B cell (primary cell): ENCODE data around the gene PIK3R2. TPM values are rescaled to one million over a fixed set of nuclear protein-coding genes. Genes with fewer than 3 reads are reported as not detected.

Experiments used
- ATAC-seq: fragments of 200-7000 bp; cut with Tn5 transposase; one replicate; pipeline ENCODE4 v1.10.0; 2021; ENCODE audit warnings: low read depth, mild to moderate bottlenecking, moderate number of reproducible peaks, moderate library complexity
- CTCF ChIA-PET: fragments of 350-600 bp; sonication (Branson Sonifier 250); formaldehyde crosslinking; loops from one replicate; lab custom pipeline; 2021; ENCODE audit warnings: antibody characterized with exemption, inconsistent platforms; lab: Charles Lee
- POLR2A ChIA-PET: fragments of 350-600 bp; sonication (Branson Sonifier 250); formaldehyde crosslinking; loops from one replicate; lab custom pipeline; 2021; ENCODE audit warnings: antibody characterized with exemption; lab: Charles Lee
- DNase-seq: peaks from one replicate; pipeline ENCODE4 v3.0.0; 2013
- H2AFZ ChIP-seq: 2 replicates; pipeline ENCODE4 v1.6.1; 2012; ENCODE audit warnings: mild to moderate bottlenecking, low read depth, low read length; ENCODE audit not compliant: insufficient read depth, poor library complexity, severe bottlenecking
- H3K27ac ChIP-seq, 2 donors: 1 replicate in 1 of 2; 2 replicates in 1 of 2; pipeline ENCODE4 v1.5.1; 2012 to 2013; ENCODE audit warnings: low read length in 2 of 2, mild to moderate bottlenecking in 2 of 2, moderate library complexity in 1 of 2
- H3K27me3 ChIP-seq, 4 experiments: fragments of 200-600 bp in 1 of 4; sonication (generic) in 1 of 4; replicated peaks in 1 of 4; 1 replicate in 2 of 4; 2 replicates in 2 of 4; pipeline versions ENCODE4 v1.6.1 to v1.7.0; 2013 to 2016; ENCODE audit warnings: low read length in 3 of 4, mild to moderate bottlenecking in 2 of 4, mixed read lengths in 1 of 4, moderate library complexity in 1 of 4; ENCODE audit not compliant: insufficient read depth in 4 of 4, control insufficient read depth in 3 of 4; ENCODE audit errors: control extremely low read depth in 1 of 4
- H3K36me3 ChIP-seq, 2 experiments: replicated peaks in 1 of 2; 1 replicate in 1 of 2; 2 replicates in 1 of 2; pipeline versions ENCODE4 v1.6.1 to v1.7.1; 2013; ENCODE audit warnings: low read length in 1 of 2; ENCODE audit not compliant: insufficient read depth in 2 of 2, control insufficient read depth in 1 of 2; ENCODE audit errors: control extremely low read depth in 1 of 2, extremely low read depth in 1 of 2
- H3K4me1 ChIP-seq, 2 donors: fragments of 200-600 bp in 1 of 2; sonication (generic) in 1 of 2; 1 replicate in 1 of 2; 2 replicates in 1 of 2; pipeline versions ENCODE4 v1.5.1 to v1.6.1; 2013 to 2017; ENCODE audit warnings: low read length in 2 of 2; ENCODE audit not compliant: control insufficient read depth in 2 of 2, insufficient read depth in 2 of 2
- H3K4me2 ChIP-seq: replicated peaks from 2 replicates; pipeline ENCODE3; 2012; ENCODE audit warnings: mild to moderate bottlenecking, low read depth, low read length; ENCODE audit not compliant: poor library complexity, severe bottlenecking
- H3K4me3 ChIP-seq, 5 experiments: fragments of 200-600 bp in 1 of 5; sonication (generic) in 1 of 5; 1 replicate in 3 of 5; 2 replicates in 2 of 5; pipeline versions ENCODE4 v1.5.1 to v1.7.0; 2011 to 2016; ENCODE audit warnings: low read length in 4 of 5, mild to moderate bottlenecking in 4 of 5, low read depth in 2 of 5, control low read depth in 1 of 5, moderate library complexity in 1 of 5; ENCODE audit not compliant: insufficient read depth in 1 of 5; ENCODE audit errors: control extremely low read depth in 1 of 5, extremely low read depth in 1 of 5
- H3K79me2 ChIP-seq: fragments of 200-600 bp; sonication (generic); one replicate; pipeline ENCODE4 v1.6.0; 2016; ENCODE audit warnings: low read length; ENCODE audit not compliant: control insufficient read depth, insufficient read depth
- H3K9ac ChIP-seq: fragments of 200-600 bp; sonication (generic); 2 replicates; pipeline ENCODE4 v1.6.1; 2017; ENCODE audit warnings: mild to moderate bottlenecking, low read length, moderate library complexity
- H3K9me3 ChIP-seq, 3 donors: one replicate each; pipeline versions ENCODE4 v1.6.1 to v1.7.1; 2013; ENCODE audit warnings: low read length in 2 of 3; ENCODE audit not compliant: control insufficient read depth in 2 of 3, insufficient read depth in 1 of 3; ENCODE audit errors: control extremely low read depth in 1 of 3
- H4K20me1 ChIP-seq: 2 replicates; pipeline ENCODE4 v1.6.0; 2012; ENCODE audit warnings: mild to moderate bottlenecking, low read length; ENCODE audit not compliant: insufficient read depth, control insufficient read depth, poor library complexity, severe bottlenecking
- H3K27ac Mint-ChIP-seq: one replicate; pipeline ENCODE4 v1.8.0; 2021; ENCODE audit warnings: mixed read lengths
- H3K27me3 Mint-ChIP-seq: one replicate; pipeline ENCODE4 v1.8.0; 2021; ENCODE audit warnings: mixed read lengths
- H3K4me1 Mint-ChIP-seq: one replicate; pipeline ENCODE4 v1.8.0; 2021; ENCODE audit warnings: mixed read lengths
- H3K4me3 Mint-ChIP-seq: one replicate; pipeline ENCODE4 v1.8.0; 2021; ENCODE audit warnings: mixed read lengths
- H3K9me3 Mint-ChIP-seq: one replicate; pipeline ENCODE4 v1.8.0; 2022; ENCODE audit warnings: mixed read lengths; ENCODE audit not compliant: insufficient read depth
- EZH2 ChIP-seq: IDR thresholded peaks from 2 replicates; pipeline ENCODE4 v1.6.1; 2012; ENCODE audit warnings: borderline replicate concordance, low read depth, mild to moderate bottlenecking, moderate library complexity, low read length; ENCODE audit not compliant: insufficient read depth, poor library complexity, severe bottlenecking
- WGBS: methylation state at CpG from one replicate; pipeline ENCODE4 v1.1.5; 2013; ENCODE audit warnings: missing lambda C conversion rate; ENCODE audit not compliant: insufficient coverage; 5-methylcytosine and 5-hydroxymethylcytosine counted together
- intact Hi-C: fragments of 100-400 bp; cut with micrococcal nuclease; formaldehyde crosslinking; loops from one replicate; pipeline ENCODE4 v1.10.0; 2022
- polyA plus RNA-seq: library from polyadenylated mRNA; depleted of rRNA; stranded (reverse); fragments of >200 nt; gene quantifications from 2 replicates; pipeline ENCODE4 v1.2.3, GENCODE V29; 2012
- total RNA-seq, 2 donors: library from RNA; stranded (reverse); fragments of 120-200 nt in 1 of 2; gene quantifications; 1 replicate in 1 of 2; 2 replicates in 1 of 2; pipeline versions ENCODE4 v1.2.3 to v1.2.4, GENCODE V29; 2013 to 2022
- TF ChIP-seq, protein P1 (sequence below): fragments of 200-600 bp; IDR thresholded peaks from one replicate; pipeline ENCODE4 v1.8.0; 2022; ENCODE audit warnings: antibody characterized with exemption, mild to moderate bottlenecking

The PIK3R2 gene
- total and polyA plus RNA-seq, 2 donors (not counting 1 experiment from before 2014, with no cell fraction given), result 8.5 to 15.8 TPM

DNA sequence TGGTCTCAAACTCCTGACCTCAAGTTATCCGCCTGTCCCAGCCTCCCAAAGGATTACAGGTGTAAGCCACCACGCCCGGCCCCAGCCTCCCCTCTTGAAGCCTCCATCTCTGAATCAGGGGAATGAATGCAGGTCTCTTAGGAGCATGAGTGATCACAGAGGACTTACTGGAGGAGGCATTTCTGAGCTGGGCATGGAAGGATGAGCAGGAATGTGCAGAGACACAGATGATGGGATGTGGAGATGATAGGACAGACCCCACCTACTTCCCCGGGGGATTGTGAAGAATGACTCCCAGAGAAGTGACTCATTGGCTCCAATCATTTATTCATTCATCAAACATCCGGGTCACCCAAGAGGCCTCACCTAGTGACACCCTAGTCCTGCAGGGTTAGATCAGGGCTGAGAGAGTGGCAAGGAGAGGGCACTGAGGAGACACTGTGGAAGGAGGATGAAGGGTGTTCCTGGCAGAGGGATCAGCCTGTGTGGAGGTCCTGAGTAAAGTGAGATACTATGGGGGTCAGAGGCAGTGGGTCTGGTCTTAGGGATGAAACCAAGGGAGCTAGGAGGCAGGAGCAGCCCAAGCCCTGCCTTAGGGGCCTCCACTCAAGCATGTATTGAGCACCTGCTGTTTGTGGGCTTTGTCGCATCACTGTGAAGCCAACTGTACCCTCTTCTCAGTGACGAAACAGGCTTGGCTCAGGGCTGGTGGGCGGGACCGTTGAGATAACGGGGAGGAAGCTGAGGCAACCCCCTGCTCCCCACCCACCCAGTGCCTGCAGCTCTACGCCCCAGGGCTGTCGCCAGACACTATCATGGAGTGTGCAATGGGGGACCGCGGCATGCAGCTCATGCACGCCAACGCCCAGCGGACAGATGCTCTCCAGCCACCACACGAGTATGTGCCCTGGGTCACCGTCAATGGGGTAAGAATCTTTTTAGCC lies 23.7 kb downstream of the PIK3R2 start:
- peaks cover 44% of the 10 kb centered on the region for H3K79me2 ChIP-seq
- DNase-seq (no peak), ATAC-seq (no peak)
- H3K27me3 ChIP-seq, result no peaks in the 10 kb centered on the region
- peak overlapping the region; percentile 43 for H3K9ac ChIP-seq
- TF ChIP-seq, protein P1, sequence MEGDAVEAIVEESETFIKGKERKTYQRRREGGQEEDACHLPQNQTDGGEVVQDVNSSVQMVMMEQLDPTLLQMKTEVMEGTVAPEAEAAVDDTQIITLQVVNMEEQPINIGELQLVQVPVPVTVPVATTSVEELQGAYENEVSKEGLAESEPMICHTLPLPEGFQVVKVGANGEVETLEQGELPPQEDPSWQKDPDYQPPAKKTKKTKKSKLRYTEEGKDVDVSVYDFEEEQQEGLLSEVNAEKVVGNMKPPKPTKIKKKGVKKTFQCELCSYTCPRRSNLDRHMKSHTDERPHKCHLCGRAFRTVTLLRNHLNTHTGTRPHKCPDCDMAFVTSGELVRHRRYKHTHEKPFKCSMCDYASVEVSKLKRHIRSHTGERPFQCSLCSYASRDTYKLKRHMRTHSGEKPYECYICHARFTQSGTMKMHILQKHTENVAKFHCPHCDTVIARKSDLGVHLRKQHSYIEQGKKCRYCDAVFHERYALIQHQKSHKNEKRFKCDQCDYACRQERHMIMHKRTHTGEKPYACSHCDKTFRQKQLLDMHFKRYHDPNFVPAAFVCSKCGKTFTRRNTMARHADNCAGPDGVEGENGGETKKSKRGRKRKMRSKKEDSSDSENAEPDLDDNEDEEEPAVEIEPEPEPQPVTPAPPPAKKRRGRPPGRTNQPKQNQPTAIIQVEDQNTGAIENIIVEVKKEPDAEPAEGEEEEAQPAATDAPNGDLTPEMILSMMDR, result no peak
- TF ChIP-seq EZH2, result no peak
- peaks cover 0 to 6% (median 0%) of the 10 kb centered on the region in 3 donors for H3K9me3 ChIP-seq
- peaks cover 11 to 44% of the 10 kb centered on the region in 2 experiments for H3K36me3 ChIP-seq
- Mint-ChIP-seq H3K4me3 (peak overlapping the region; percentile 76), H3K27ac (peak overlapping the region; percentile 75), H3K27me3 (no peaks in the 10 kb centered on the region), H3K9me3 (no peaks in the 10 kb centered on the region), H3K4me1 (peaks cover 76% of the 10 kb centered on the region)
- peak overlapping the region in 1 of 2 donors; percentile 57 for H3K27ac ChIP-seq
- H3K4me2 ChIP-seq, result peak overlapping the region; percentile 67
- WGBS, result 97% methylated on average over 6 of the region's 19 CpGs
- H4K20me1 ChIP-seq, result peaks cover 42% of the 10 kb centered on the region
- H3K4me1 ChIP-seq, result peaks cover 71 to 87% of the 10 kb centered on the region in 2 donors
- POLR2A ChIA-PET, result interaction anchor here (0.7 to 5.6 kb wide), 3 partner anchors 9 to 118 kb away, joined by 5 to 45 read pairs (median 9); partner anchors contain the start of gene MPV17L2
- no peak overlapping the region for H2AFZ ChIP-seq
- intact Hi-C loops, result no loop called here
- CTCF ChIA-PET, result interaction anchor here (1.0 to 2.7 kb wide), 10 partner anchors 8 to 189 kb away, joined by 3 to 19 read pairs (median 4); no protein-coding TSS in a partner anchor
- H3K4me3 ChIP-seq, result peak overlapping the region in 3 of 5 experiments; percentile 15 to 26 (median 21)
